NCI-H2196 treated with DMSO at 0.1 percent for 48 hours (cell line): Measurements from ENCODE around the gene TRIM54.
"Not testable (repeated sequence)": the region's sequence is repeated elsewhere in the genome, so short reads cannot be mapped to it uniquely, and the experiment has no call there.

Experiments
- DNase-seq: peaks from one replicate; lab custom pipeline; 2025; ENCODE audit not compliant: unreplicated experiment; lab: John Stamatoyannopoulos, UW

TRIM54 gene

DNA sequence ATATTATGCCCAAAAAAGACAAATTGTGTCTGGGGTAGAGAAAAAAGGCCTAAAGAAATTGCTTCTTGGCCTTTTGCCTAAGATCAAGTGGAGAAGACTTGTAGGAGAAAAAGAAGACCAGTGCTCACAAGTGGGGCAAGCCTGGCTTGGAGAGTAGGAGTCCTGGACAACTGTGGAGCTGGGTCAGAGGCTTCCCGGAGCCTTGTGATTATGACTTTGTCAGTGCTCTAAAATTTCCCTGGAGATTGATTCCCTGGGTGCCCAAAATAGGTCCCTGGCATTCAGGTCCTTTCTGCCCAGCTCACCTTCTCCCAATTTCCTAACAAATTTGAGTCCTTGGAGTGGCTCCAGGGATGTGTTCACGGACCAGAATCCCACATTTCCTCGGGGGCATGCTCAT lies 787 bp upstream of the TRIM54 start:
- DNase-seq: no peak

DNA sequence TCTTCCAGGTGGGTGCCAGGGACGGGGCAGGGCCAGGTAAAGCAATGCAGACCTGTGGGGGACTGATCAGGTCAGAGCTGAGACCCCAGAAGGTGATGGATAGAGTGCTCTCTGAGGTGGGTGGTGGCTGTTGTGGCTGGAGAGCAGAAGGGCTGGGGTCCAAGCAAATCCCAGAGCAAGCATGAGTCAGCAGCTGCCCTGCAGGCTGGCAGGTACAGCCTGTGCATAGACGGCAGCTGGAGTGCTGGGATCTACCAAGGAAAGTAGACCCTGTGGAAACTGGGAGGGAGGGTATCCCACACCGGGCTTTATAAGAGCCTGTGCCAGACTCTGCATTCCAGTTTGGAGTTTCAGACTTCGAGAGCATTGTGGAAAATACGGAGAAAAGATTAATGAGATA lies 663 bp downstream of the TRIM54 start:
- DNase-seq: no peak

DNA sequence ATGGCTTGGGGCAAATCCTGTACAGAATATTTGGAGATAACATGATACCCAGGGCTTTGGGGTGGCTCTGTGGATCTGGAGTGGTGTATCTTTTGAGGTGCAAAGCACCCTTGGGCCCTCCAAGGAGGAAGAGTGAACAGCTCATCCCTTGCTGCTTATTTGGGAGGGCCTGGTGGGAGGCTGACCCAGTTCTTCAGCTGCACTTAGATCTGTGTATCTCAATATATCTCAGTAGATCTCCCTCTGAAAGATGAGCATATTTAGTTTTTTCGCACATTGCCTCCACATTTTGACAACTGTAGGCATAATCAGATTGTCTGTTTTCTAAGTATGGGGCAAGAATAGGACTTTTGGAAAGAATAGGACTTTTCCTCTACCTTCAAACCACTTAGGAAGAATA lies 2.8 kb downstream of the TRIM54 start:
- DNase-seq: no peak

DNA sequence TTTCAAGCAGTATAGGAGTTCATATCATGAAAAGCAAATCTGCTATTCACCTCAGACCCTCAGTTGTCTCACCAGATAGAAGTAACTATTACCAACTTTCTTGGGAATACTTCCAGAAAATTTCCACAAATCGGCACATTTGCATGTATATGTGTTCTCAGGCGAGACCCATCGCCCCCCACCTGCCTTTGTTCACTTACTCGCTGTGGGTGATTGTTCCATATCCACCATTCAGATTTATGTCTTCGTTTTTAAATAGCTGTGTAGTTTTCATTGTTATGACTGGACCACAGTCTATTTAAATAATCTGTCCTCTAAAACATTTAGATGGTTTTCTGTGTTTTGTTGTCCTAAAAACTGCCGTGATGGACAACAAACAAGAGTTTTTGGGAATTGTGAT lies 3.3 kb downstream of the TRIM54 start:
- DNase-seq: no peak

DNA sequence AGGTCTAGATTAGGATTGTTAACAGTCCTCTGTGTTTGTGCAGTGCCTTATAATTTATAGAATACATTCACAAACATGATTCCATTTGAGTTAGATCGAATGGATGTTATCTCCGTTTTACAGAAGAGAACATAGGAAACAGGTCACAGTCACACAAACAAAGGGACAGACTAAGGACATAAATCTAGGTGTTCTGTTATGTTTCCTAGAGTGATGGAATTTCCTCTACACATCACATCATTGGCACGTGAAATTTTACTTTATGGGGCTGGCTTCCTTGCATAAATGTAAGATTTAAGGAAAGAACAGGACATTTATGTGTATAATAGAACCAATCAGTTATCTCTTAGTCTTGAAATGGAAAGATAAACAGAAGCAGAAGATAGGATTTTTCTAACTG lies 6.4 kb downstream of the TRIM54 start:
- DNase-seq: no peak

DNA sequence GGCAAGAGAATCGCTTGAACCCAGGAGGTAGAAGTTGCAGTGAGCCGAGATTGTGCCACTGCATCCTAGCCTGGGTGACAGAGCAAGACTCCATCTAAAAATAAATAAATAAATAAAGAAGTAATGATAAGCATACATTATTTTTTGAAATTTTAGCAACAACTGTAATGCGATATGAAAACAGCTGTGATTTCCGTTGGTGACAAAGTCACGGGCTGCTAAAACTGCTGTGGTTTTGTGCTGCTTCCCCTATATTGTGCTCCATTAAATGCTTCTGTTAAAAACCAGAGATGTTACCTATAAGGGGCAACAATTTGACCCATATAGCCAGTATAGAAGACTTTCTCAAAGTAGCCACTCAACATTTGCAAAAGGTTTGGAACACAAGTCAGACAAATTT lies 8.3 kb downstream of the TRIM54 start:
- DNase-seq: no peak

DNA sequence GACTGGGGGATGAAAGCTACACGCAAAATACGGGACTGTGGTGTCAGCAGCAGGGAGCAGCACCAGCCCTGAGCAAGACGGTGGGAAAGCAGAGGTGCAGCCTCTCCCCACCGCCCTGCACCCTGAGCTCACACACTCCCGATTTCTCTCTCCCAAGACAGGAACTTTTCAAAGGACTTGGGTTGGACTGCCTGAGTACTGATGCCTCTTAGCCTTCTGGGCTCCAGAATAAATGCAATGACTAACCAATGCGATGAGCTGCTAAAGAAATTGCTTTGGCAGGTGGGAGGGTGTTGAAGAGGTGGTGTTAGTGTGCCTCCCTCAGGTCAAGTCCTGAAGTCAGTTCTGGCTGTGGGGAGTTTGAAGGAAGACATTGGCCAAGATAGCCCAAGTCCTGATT lies 9.6 kb downstream of the TRIM54 start:
- DNase-seq: no peak

DNA sequence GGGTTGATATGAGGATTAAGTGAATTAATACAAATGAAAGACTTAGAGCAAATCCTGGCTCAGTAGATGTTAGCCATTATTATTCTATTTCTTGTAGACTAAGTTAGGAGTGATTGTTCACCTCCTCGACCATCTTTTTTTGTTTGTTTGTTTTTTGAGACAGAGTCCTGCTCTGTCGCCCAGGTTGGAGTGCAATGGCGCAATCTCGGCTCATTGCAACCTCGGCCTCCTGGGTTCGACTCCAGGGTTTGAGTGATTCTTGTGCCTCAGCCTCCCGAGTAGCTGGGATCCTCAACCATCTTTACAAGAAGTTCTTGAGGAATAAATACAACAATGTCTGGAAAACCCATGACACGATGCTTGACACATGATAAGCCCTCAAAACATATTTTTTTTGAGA lies 12.7 kb downstream of the TRIM54 start:
- no peak for DNase-seq

DNA sequence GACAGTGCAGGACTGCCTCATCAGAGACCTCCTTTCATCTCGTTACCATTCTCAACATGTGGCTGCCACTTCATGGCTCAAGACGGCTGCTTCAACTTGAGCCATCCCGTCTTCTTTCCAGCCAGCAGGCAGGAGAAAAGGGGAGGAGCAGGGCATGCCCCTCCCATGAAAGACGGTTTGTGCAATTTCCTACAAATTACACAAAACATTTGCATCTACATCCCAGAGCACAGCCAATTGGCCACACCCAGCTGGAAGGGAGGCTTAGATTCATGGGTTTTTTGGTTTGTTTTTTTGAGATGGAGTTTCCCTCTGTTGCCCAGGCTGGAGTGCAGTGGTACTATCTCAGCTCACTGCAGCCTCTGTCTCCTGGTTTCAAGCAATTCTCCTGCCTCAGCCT lies 14.3 kb downstream of the TRIM54 start:
- no peak for DNase-seq

DNA sequence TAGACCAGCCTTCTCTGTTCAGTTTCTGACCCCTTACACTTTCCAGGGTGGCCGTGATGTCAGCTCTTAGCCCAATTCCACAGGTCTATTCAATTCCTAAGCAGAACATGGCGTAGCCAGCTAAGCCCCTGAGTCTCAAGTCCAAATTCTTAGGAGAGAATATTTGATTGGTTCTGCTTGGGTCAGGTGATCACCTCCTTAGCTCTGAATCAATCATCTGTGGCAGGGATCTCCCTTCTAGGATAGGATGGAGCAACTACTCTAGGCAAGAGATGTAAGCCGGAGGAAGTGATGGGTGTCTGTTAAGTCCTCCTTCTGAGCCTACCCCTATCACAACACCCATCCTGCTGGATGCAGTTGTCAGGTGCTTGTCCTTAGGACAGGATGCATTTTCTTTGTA lies 15.0 kb downstream of the TRIM54 start:
- no peak for DNase-seq

DNA sequence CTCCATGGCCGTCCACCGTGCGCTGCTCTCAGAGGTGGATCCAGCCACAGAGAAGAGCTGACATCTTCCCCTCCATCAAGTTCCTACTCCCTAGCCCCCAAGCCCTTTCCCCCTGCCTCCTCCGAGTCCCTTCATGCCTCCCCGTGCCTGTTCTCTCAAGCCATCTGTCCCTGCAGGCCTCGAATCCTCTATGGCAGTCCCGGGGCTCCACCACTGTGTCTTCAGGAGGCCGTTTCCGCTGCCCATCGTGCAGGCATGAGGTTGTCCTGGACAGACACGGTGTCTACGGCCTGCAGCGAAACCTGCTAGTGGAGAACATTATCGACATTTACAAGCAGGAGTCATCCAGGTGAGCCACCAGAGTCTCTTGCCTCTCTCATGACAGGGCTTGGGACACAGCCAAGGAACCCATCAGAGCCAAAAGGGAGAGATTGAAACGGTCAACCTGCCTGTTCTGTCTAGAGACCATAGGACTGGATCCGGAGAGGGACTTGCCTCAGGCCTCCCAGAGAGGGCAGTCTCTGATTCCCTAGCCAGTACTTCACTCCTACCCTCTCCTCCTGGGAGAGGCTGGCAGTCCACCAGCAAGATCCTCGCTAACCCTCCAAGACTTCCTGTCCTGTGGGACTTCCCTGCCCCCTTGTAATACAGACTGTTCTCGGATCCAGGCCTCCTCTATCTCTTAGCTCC lies 16.3 kb downstream of the TRIM54 start:
- no peak for DNase-seq

DNA sequence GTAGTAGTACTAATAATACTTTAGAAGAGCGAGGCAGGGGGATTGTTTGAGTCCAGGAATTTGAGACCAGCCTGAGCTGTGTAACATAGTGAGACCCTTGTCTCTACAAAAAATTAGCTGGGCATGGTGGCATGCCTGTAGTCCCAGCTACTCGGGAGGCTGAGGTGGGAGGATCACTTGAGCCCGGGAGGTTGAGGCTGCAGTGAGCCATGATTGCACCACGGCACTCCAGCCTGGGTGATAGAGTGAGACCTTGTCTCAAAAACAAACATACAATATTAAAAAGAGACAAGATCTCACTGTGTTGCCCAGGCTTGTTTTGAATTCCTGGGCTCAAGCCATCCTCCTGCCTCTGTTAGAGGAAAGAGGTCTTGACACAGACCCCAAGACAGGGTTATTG lies 18.4 kb downstream of the TRIM54 start:
- not testable (repeated sequence) for DNase-seq

DNA sequence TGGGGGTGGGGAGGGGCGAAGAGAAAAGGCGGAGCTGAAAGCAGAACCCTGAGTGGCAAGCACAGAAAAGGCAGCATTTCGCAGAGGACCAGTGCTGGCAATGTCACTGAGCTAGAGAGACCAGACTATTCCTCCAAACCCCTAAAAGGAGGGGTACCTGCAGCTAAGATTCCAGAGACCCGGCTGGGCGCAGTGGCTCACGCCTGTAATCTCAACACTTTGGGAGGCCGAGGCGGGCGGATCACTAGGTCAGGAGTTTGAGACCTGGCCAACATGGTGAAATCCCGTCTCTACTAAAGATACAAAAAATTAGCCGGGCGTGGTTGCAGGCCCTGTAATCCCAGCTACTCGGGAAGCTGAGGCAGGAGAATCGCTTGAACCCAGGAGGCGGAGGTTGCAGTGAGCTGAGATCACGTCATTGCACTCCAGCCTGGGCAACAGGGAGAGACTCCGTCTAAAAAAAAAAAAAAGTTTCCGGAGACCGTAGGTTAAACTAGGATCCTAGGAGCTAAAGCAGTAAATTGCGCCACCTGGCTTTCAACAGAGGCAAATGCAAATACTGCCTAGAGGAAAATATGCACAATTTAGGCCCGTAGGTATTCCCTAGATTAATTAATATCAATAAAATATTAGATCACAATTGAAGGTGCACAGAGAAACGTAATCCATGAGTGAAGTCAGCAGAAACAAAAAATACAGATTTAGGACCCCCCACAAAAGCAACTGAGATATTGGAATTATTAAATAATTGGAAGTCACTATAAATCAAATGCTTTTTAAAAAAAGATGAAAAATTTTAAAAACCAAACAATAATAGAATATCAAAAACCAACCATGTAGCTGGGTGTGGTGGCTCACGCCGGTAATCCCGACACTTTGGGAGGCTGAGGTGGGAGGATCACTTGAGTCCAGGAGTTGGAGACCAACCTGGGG lies 21.1 kb downstream of the TRIM54 start:
- peak; percentile 69 for DNase-seq

DNA sequence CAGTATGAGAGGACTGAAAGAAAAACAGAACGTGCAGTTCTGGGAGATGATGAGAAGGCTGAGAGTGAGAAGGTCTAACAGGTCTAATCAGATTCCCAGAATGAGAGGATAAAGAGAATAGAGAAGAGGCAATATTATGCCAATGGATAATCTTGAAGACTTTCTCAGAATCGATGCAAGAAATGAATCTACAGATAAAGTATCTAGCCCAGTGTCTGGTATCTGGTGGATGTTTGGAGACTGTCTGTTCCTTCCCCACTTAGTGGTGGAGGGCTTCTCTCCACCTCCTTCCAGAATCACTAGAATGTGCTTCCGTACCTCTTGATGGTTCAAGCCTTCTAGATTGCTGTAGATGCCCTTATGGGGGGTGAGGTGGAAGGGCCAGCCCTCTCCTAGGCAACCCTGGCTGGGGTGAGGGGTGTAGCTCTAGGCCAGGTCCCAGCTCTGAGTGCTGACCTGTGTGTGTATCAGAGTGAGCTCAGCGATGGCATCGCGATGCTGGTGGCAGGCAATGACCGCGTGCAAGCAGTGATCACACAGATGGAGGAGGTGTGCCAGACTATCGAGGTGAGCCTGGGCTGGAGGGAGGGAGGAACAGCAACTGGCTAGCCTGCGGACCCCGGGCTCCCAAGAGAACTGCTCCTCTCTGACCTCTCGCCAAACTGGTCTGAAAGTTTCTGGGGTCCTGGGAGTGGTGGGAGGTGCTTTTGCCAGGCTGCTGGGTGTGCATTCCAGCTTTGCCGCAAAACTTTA lies 22.4 kb downstream of the TRIM54 start:
- DNase-seq: no peak

DNA sequence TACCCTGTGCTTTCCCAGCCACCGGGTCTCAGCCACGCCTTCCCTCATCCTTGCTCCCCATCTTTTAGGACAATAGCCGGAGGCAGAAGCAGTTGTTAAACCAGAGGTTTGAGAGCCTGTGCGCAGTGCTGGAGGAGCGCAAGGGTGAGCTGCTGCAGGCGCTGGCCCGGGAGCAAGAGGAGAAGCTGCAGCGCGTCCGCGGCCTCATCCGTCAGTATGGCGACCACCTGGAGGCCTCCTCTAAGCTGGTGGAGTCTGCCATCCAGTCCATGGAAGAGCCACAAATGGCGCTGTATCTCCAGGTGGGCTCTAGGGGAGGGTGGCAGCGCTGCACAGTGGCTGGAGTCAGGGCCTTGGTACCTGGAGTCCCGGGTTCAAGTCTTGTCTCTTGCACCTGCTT lies 23.3 kb downstream of the TRIM54 start:
- DNase-seq: no peak

DNA sequence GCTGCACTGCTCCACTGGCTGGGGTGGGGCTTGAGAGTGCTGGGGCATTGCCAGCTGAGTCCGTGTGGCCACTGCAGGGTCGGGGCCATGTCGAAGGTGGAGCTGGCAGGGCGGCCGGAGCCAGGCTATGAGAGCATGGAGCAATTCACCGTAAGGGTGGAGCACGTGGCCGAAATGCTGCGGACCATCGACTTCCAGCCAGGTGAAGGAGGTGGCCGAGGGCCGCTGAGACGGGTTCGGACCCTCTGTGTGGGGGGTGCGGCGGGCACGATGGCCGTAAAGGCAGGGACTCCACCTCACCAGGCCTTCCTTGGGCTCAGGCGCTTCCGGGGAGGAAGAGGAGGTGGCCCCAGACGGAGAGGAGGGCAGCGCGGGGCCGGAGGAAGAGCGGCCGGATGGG lies 23.9 kb downstream of the TRIM54 start:
- DNase-seq: no peak

DNA sequence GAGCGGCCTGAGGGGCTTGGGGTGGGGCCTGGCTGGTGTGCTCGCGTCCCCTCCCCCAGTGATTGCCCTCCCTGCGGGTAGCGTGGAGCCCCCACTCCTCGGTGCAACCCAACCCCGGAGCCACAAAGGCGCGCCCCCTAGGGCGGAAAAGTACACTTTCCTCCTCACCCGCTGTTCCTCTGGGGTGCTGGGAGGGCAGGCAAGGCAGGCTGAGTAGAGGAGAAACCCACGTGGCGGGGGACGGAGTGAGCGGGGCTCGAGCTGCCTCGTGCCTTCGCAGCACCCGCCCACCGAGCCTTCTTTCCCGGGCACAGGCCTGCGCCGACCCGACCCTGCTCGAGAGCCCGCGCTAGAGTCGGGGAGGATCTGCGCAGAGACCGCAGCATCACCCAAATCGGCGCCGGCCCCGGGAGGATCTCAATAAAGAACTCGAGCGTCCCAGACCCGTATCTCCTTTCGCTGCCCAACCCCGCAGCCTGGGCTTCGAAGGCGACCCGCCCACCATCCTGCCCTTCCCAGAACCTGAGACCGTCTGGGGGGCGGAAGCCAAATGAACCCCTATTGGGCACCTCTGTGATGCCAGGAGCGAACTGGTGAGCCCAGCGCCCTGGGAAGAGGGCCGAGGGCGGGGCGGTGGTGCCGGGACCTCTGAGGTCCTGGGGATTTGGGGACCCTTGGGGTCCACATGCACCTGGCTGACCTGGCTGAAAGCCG lies 24.5 kb downstream of the TRIM54 start:
- DNase-seq: no peak

DNA sequence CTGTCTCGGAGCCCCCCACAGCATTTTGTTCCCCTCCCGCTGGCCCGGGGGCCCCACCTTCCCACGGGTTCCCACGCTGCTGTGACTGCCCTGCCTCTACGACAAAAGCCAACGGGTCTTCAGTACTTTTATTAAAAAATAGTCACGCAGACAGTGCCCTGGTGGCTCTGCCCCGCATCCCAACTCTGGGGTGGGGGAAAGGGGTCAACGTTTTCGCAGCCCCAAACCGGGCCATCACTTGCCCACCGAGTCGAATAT lies 25.0 kb downstream of the TRIM54 start:
- DNase-seq: no peak

DNA sequence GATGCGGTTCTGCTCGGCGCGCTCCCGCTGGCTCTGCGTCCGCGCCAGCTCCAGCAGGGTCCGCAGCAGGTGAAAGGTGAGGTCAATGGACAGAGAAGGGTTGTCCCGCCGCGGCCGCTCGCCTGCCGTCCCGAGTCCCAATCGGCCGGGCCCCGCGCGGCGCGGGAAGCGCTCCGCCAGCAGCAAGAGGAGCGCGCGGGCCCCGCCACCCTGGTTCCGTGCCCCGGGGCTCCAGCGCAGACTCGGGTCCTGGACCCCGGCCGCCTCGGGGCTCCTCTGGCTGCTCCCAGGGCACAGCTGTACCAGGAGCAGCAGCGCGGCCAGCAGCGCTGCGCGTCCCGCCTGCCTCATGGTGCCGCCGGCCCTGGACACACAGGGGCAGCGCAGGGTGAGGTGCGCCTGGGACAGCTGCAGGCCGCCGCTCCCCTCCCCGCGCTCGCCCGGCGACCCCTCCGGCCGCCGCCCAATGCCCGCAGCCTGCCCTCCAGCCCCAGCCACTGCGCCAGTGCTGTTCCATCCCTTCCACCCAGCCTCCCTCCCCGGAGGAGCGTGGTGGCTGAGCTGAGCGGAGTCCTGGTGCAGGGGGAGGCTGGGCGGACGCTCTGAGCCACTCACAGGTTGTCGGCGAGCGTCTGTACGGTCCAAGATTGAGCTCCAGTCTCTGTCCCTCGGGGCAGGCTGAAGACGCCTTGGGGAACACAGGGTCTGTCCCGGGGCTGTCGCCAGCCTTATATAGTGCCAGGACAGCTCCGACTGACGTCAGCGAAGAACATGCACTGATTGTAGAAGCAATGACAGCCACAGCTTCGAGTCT lies 25.5 kb downstream of the TRIM54 start:
- no peak for DNase-seq

DNA sequence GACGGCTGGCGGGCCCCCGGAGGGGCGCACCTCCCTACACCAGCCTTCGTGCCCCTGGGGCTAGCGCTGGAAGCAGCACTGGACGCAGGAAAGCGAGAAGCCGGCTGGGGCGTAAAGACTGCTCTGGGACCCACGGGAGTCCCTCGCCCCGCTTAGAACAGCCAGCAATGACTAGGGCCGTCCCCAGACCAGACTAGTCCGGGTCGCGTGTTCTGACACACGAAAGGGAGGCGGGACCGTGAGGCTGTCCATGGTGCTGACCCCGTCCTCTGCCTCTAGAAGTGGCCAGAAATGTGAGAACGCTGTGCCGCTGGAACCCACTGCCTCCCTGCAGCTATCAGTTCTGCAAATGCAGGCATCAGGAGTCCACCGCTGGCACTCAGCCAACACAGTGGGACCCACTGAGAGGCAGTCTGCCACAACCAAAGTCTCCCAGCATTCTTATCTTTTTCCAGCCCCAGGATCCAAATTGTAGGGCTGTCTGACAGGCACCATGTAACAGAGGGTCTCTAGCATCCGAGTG lies 26.2 kb downstream of the TRIM54 start, which contains the start of gene UCN:
TSS of gene UCN (minus strand) at position 87 of the 523 bp plus-strand sequence. CDS start 550 bp downstream, outside the sequence.
- no peak for DNase-seq
